Measurements from ENCODE around the gene GARNL3.

GRCh38 chr9:127361561-127361960 lies 97.0 kb downstream of the GARNL3 start:
- TF ChIP-seq POLR2A (IDR thresholded peaks at IDR 0.05; ENCODE audit: low read depth, low read length) (no peak), POLR2AphosphoS5 (IDR thresholded peaks at IDR 0.05; ENCODE audit: low read depth, low read length) (no peak)

Measured in GM12891 (cell line).